H9 (cell line): ENCODE measurements around the gene APCDD1. TPM values are rescaled to one million over a fixed set of nuclear protein-coding genes. Genes with fewer than 3 reads are reported as not detected.

Source experiments
- DNase-seq: peaks from one replicate; pipeline ENCODE4 v3.0.0-alpha.2; 2017
- H2AFZ ChIP-seq: one replicate; pipeline ENCODE4 v1.6.1; 2013; ENCODE audit warnings: mild to moderate bottlenecking, low read length, control low read depth, moderate library complexity
- H2AK5ac ChIP-seq: 2 replicates; pipeline ENCODE4 v1.6.1; 2013; ENCODE audit warnings: low read length, control low read depth, mixed read lengths; ENCODE audit not compliant: insufficient read length
- H2BK120ac ChIP-seq: one replicate; pipeline ENCODE4 v1.6.1; 2013; ENCODE audit warnings: low read depth, mild to moderate bottlenecking, low read length, control low read depth, inconsistent platforms; ENCODE audit not compliant: poor library complexity, severe bottlenecking
- H2BK12ac ChIP-seq: 2 replicates; pipeline ENCODE4 v1.6.1; 2013; ENCODE audit warnings: low read length, control low read depth, mixed read lengths, low read depth; ENCODE audit not compliant: insufficient read length
- H2BK15ac ChIP-seq: 2 replicates; pipeline ENCODE4 v1.6.1; 2013; ENCODE audit warnings: low read depth, low read length, control low read depth
- H2BK20ac ChIP-seq: one replicate; pipeline ENCODE4 v1.6.1; 2013; ENCODE audit warnings: low read depth, mild to moderate bottlenecking, low read length, control low read depth, inconsistent platforms; ENCODE audit not compliant: poor library complexity, severe bottlenecking
- H2BK5ac ChIP-seq: 2 replicates; pipeline ENCODE4 v1.6.1; 2013; ENCODE audit warnings: low read length, control low read depth, mixed read lengths; ENCODE audit not compliant: insufficient read length
- H3K14ac ChIP-seq: 2 replicates; pipeline ENCODE4 v1.6.1; 2013; ENCODE audit warnings: low read length, control low read depth; ENCODE audit not compliant: insufficient read depth
- H3K18ac ChIP-seq: 2 replicates; pipeline ENCODE4 v1.6.1; 2013; ENCODE audit warnings: low read depth, mild to moderate bottlenecking, mixed read lengths, low read length, control low read depth; ENCODE audit not compliant: insufficient read length
- H3K23ac ChIP-seq: 2 replicates; pipeline ENCODE4 v1.6.1; 2013; ENCODE audit warnings: low read length, control low read depth, mixed read lengths, low read depth; ENCODE audit not compliant: insufficient read length
- H3K23me2 ChIP-seq: 2 replicates; pipeline ENCODE4 v1.6.1; 2013; ENCODE audit warnings: low read depth, mild to moderate bottlenecking, mixed read lengths, low read length, control low read depth; ENCODE audit not compliant: insufficient read length, poor library complexity, severe bottlenecking
- H3K27ac ChIP-seq: 2 replicates; pipeline ENCODE4 v1.5.1; 2013; ENCODE audit warnings: low read length, control low read depth, mixed read lengths, low read depth; ENCODE audit not compliant: insufficient read length
- H3K27me3 ChIP-seq: 2 replicates; pipeline ENCODE4 v1.6.1; 2013; ENCODE audit warnings: low read length, control low read depth, inconsistent platforms; ENCODE audit not compliant: insufficient read depth
- H3K4ac ChIP-seq: 2 replicates; pipeline ENCODE4 v1.6.1; 2013; ENCODE audit warnings: low read depth, mild to moderate bottlenecking, control low read depth, inconsistent platforms, low read length, moderate library complexity
- H3K4me1 ChIP-seq: 2 replicates; pipeline ENCODE4 v1.6.1; 2013; ENCODE audit warnings: low read length, control low read depth, inconsistent platforms; ENCODE audit not compliant: insufficient read depth
- H3K4me2 ChIP-seq: 2 replicates; pipeline ENCODE4 v1.6.1; 2013; ENCODE audit warnings: low read length, control low read depth, mixed read lengths; ENCODE audit not compliant: insufficient read length, insufficient read depth
- H3K56ac ChIP-seq: 2 replicates; pipeline ENCODE4 v1.6.1; 2013; ENCODE audit warnings: low read depth, mild to moderate bottlenecking, mixed read lengths, low read length, control low read depth; ENCODE audit not compliant: insufficient read length
- H3K79me1 ChIP-seq: 2 replicates; pipeline ENCODE4 v1.6.1; 2013; ENCODE audit warnings: low read depth, mild to moderate bottlenecking, moderate library complexity, low read length, control low read depth, inconsistent platforms; ENCODE audit not compliant: insufficient read depth, poor library complexity, severe bottlenecking
- H3K79me2 ChIP-seq: 2 replicates; pipeline ENCODE4 v1.6.1; 2013; ENCODE audit warnings: low read length, control low read depth, inconsistent platforms; ENCODE audit not compliant: insufficient read depth
- H3K9ac ChIP-seq: 2 replicates; pipeline ENCODE4 v1.6.1; 2013; ENCODE audit warnings: low read length, control low read depth, mixed read lengths; ENCODE audit not compliant: insufficient read length; ENCODE audit errors: extremely low read depth
- H3K9me3 ChIP-seq: one replicate; pipeline ENCODE4 v1.6.1; 2013; ENCODE audit warnings: low read depth, low read length, inconsistent platforms; ENCODE audit not compliant: control insufficient read depth
- H3T11ph ChIP-seq: one replicate; pipeline ENCODE4 v1.6.1; 2013; ENCODE audit warnings: mild to moderate bottlenecking, low read length, control low read depth, inconsistent platforms
- H4K20me1 ChIP-seq: one replicate; pipeline ENCODE4 v1.6.1; 2013; ENCODE audit not compliant: control insufficient read depth, insufficient read length, insufficient read depth
- H4K5ac ChIP-seq: 2 replicates; pipeline ENCODE4 v1.6.1; 2013; ENCODE audit warnings: low read depth, mild to moderate bottlenecking, mixed read lengths, low read length, control low read depth; ENCODE audit not compliant: insufficient read length
- H4K8ac ChIP-seq: replicated peaks from 2 replicates; pipeline ENCODE4 v1.6.1; 2013; ENCODE audit warnings: low read length, control low read depth, mixed read lengths, low read depth; ENCODE audit not compliant: insufficient read length
- H4K91ac ChIP-seq: 2 replicates; pipeline ENCODE4 v1.6.1; 2013; ENCODE audit warnings: low read depth, mild to moderate bottlenecking, moderate library complexity, mixed read lengths, low read length, control low read depth; ENCODE audit not compliant: insufficient read length
- H3K27ac Mint-ChIP-seq, 3 experiments: 2 replicates in 2 of 3; 3 replicates in 1 of 3; pipeline ENCODE4 v1.8.0; 2020 to 2021; ENCODE audit warnings: mixed read lengths in 3 of 3, mild to moderate bottlenecking in 1 of 3, moderate library complexity in 1 of 3
- H3K27me3 Mint-ChIP-seq: 2 replicates; pipeline ENCODE4 v1.8.0; 2021; ENCODE audit warnings: low read depth, mild to moderate bottlenecking, moderate library complexity, mixed read lengths
- H3K36me3 Mint-ChIP-seq, 3 experiments: 2 replicates in 2 of 3; 3 replicates in 1 of 3; pipeline ENCODE4 v1.8.0; 2020 to 2021; ENCODE audit warnings: low read depth in 3 of 3, mixed read lengths in 3 of 3; ENCODE audit not compliant: insufficient read depth in 1 of 3
- H3K4me1 Mint-ChIP-seq, 2 experiments: 2 replicates each; pipeline ENCODE4 v1.8.0; 2020; ENCODE audit warnings: mixed read lengths in 2 of 2
- H3K4me3 Mint-ChIP-seq, 2 experiments: 2 replicates in 1 of 2; 3 replicates in 1 of 2; pipeline ENCODE4 v1.8.0; 2020 to 2021; ENCODE audit warnings: mild to moderate bottlenecking in 2 of 2, mixed read lengths in 2 of 2, moderate library complexity in 1 of 2
- H3K9me3 Mint-ChIP-seq, 2 experiments: 2 replicates in 1 of 2; 3 replicates in 1 of 2; pipeline ENCODE4 v1.8.0; 2020; ENCODE audit warnings: mild to moderate bottlenecking in 2 of 2, mixed read lengths in 2 of 2, moderate library complexity in 1 of 2
- CTCF ChIP-seq: fragments of 200-600 bp; sonication (generic); conservative IDR thresholded peaks from 3 replicates; pipeline ENCODE4 v1.8.0; 2021; ENCODE audit warnings: antibody characterized with exemption, mild to moderate bottlenecking
- WGBS: extraction: QIAGEN DNeasy Blood & Tissue Kit; methylation state at CpG from one replicate; pipeline ENCODE4 v1.1.7; 2013; ENCODE audit warnings: missing lambda C conversion rate, low lambda C conversion rate, mixed read lengths; ENCODE audit not compliant: insufficient read length; ENCODE audit errors: extremely low coverage; 5-methylcytosine and 5-hydroxymethylcytosine counted together
- total RNA-seq: library from RNA; stranded (reverse); gene quantifications from 2 replicates; pipeline ENCODE4 v1.2.1, GENCODE V29; 2021

The APCDD1 gene
- total RNA-seq, 1 experiment from 2014 or later, result 1.8 TPM

- Mint-ChIP-seq H3K4me1 (peaks cover 19 to 20% of the 10 kb centered on the region in 2 experiments), H3K27ac (no peak overlapping the region), H3K27me3 (peaks cover 15% of the 10 kb centered on the region), H3K36me3 (peaks cover 0 to 2% (median 0%) of the 10 kb centered on the region in 3 experiments; a peak in 2 of 7 replicates), H3K9me3 (no peaks in the 10 kb centered on the region; a peak in 1 of 5 replicates), H3K4me3 (no peak overlapping the region)
- H2AFZ ChIP-seq, result no peak overlapping the region
- H3K79me1 ChIP-seq, result no peaks in the 10 kb centered on the region
- H2BK120ac ChIP-seq, result no peak overlapping the region
- no peaks in the 10 kb centered on the region for H4K20me1 ChIP-seq
- no peaks in the 10 kb centered on the region for H3K9me3 ChIP-seq
- no peak overlapping the region for H2BK12ac ChIP-seq
- H2BK5ac ChIP-seq, result no peak overlapping the region
- H3K27me3 ChIP-seq, result peaks cover 2% of the 10 kb centered on the region; the same call in 1 of the 2 replicates
- no peak overlapping the region for H2AK5ac ChIP-seq
- H3K4me1 ChIP-seq, result no peaks in the 10 kb centered on the region
- no peak overlapping the region for H3K23ac ChIP-seq
- no peak overlapping the region for H3K14ac ChIP-seq
- H3K9ac ChIP-seq, result no peak overlapping the region
- no peak overlapping the region for H3K4me2 ChIP-seq
- DNase-seq, result no peak
- no peak overlapping the region for H2BK15ac ChIP-seq
- H3K27ac ChIP-seq, result no peak overlapping the region
- no CpG with 5 or more reads among the region's 3 CpGs for WGBS
- no peaks in the 10 kb centered on the region for H3K23me2 ChIP-seq
- H3K4ac ChIP-seq, result no peak overlapping the region
- no peaks in the 10 kb centered on the region for H3K79me2 ChIP-seq
- H3K56ac ChIP-seq, result no peak overlapping the region
- no peak overlapping the region for H4K5ac ChIP-seq
- H2BK20ac ChIP-seq, result no peak overlapping the region
- no peak overlapping the region for H4K8ac ChIP-seq
- H3K18ac ChIP-seq, result no peak overlapping the region
- no peak overlapping the region for H4K91ac ChIP-seq
- no peak for TF ChIP-seq CTCF
- no peak overlapping the region for H3T11ph ChIP-seq
Observed at GRCh38 chr18:10486362-10486761, 31.9 kb downstream of the APCDD1 start.
